Lower leg skin (tissue), 3 donors: Measurements from ENCODE around the gene MRM3.

Experiments used
- POLR2A ChIP-seq, 2 donors: fragments of 450-650 bp; IDR thresholded peaks; one replicate each; pipeline ENCODE4 v1.6.1; 2016 to 2017; ENCODE audit warnings: antibody characterized with exemption in 2 of 2, mild to moderate bottlenecking in 1 of 2, moderate library complexity in 1 of 2
- TF ChIP-seq, protein P1 (sequence below), 3 donors: fragments of 450-650 bp; IDR thresholded peaks; one replicate each; pipeline ENCODE4 v1.5.1; 2016; ENCODE audit warnings: antibody characterized with exemption in 3 of 3, mild to moderate bottlenecking in 3 of 3, moderate library complexity in 2 of 3

DNA sequence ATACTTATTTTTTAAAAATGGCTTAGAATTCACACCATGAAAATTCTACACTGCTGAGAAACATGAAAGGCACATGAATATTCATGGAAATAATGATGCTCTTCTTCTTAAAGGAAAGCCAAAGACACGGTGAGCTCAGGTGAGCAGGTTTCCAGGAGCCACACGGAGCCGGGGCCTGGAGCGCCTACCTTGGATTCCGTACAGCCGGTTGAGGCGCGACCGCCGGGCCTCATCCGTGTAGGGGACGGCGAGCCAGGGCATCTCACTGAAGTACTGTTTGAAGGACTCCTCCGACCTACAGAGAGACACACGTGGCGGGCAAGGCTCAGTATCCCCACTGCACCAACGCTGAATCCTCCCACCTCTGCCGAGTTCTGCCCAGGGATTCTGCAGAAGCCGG, 37.1 kb downstream of the MRM3 start:
- TF ChIP-seq, protein P1, sequence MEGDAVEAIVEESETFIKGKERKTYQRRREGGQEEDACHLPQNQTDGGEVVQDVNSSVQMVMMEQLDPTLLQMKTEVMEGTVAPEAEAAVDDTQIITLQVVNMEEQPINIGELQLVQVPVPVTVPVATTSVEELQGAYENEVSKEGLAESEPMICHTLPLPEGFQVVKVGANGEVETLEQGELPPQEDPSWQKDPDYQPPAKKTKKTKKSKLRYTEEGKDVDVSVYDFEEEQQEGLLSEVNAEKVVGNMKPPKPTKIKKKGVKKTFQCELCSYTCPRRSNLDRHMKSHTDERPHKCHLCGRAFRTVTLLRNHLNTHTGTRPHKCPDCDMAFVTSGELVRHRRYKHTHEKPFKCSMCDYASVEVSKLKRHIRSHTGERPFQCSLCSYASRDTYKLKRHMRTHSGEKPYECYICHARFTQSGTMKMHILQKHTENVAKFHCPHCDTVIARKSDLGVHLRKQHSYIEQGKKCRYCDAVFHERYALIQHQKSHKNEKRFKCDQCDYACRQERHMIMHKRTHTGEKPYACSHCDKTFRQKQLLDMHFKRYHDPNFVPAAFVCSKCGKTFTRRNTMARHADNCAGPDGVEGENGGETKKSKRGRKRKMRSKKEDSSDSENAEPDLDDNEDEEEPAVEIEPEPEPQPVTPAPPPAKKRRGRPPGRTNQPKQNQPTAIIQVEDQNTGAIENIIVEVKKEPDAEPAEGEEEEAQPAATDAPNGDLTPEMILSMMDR (IDR thresholded peaks at IDR 0.05): no peak
- no peak for TF ChIP-seq POLR2A (IDR thresholded peaks at IDR 0.05)
